Fibroblast of lung (primary cell): ENCODE results near the gene GALNT18. TPM values are rescaled to one million over a fixed set of nuclear protein-coding genes. Genes with fewer than 3 reads are reported as not detected.

Experiments used
- DNase-seq, 2 donors: peaks; one replicate each; pipeline versions ENCODE4 v3.0.0 to v3.0.0-alpha.2; 2010; ENCODE audit warnings: low read depth in 2 of 2
- H2AFZ ChIP-seq: 2 replicates; pipeline ENCODE4 v1.5.1; 2012; ENCODE audit warnings: low read length, control low read depth, inconsistent platforms
- H3K27ac ChIP-seq: 2 replicates; pipeline ENCODE4 v1.5.1; 2011; ENCODE audit warnings: low read length, control low read depth; ENCODE audit not compliant: insufficient read depth
- H3K27me3 ChIP-seq: 2 replicates; pipeline ENCODE4 v1.5.1; 2011; ENCODE audit warnings: mild to moderate bottlenecking, low read length; ENCODE audit not compliant: control insufficient read depth, insufficient read depth
- H3K36me3 ChIP-seq: 2 replicates; pipeline ENCODE4 v1.5.1; 2011; ENCODE audit warnings: low read length; ENCODE audit not compliant: control insufficient read depth, insufficient read depth
- H3K4me1 ChIP-seq: 2 replicates; pipeline ENCODE4 v1.5.1; 2011; ENCODE audit warnings: low read length; ENCODE audit not compliant: control insufficient read depth, insufficient read depth; ENCODE audit errors: extremely low read depth
- H3K4me2 ChIP-seq: 2 replicates; pipeline ENCODE4 v1.5.1; 2011; ENCODE audit warnings: low read length, control low read depth; ENCODE audit not compliant: insufficient read depth; ENCODE audit errors: extremely low read depth
- H3K4me3 ChIP-seq, 4 experiments: fragments of 200-600 bp in 1 of 4; sonication (generic) in 1 of 4; replicated peaks in 1 of 4; 2 replicates each; pipeline ENCODE4 v1.5.1; 2011 to 2016; ENCODE audit warnings: low read length in 4 of 4, low read depth in 3 of 4, mild to moderate bottlenecking in 3 of 4, control low read depth in 2 of 4, inconsistent platforms in 1 of 4, mixed read lengths in 1 of 4; ENCODE audit not compliant: insufficient read depth in 1 of 4; ENCODE audit errors: control extremely low read depth in 1 of 4
- H3K79me2 ChIP-seq: 2 replicates; pipeline ENCODE4 v1.5.1; 2012; ENCODE audit warnings: mild to moderate bottlenecking, low read length, inconsistent platforms; ENCODE audit not compliant: control insufficient read depth, insufficient read depth
- H3K9ac ChIP-seq: 2 replicates; pipeline ENCODE4 v1.5.1; 2011; ENCODE audit warnings: mild to moderate bottlenecking, low read length, control low read depth; ENCODE audit not compliant: insufficient read depth
- H3K9me3 ChIP-seq: 2 replicates; pipeline ENCODE4 v1.5.1; 2012; ENCODE audit warnings: low read depth, low read length; ENCODE audit not compliant: control insufficient read depth, insufficient read depth
- H4K20me1 ChIP-seq: 2 replicates; pipeline ENCODE4 v1.5.1; 2011; ENCODE audit warnings: low read length; ENCODE audit not compliant: control insufficient read depth, insufficient read depth; ENCODE audit errors: extremely low read depth
- CTCF ChIP-seq, 2 donors: IDR thresholded peaks in 1 of 2; conservative IDR thresholded peaks in 1 of 2; 1 replicate in 1 of 2; 2 replicates in 1 of 2; pipeline ENCODE4 v1.5.1; 2011 to 2012; ENCODE audit warnings: low read length in 2 of 2, control low read depth in 1 of 2, inconsistent platforms in 1 of 2, low read depth in 1 of 2, mild to moderate bottlenecking in 1 of 2
- EZH2 ChIP-seq: IDR thresholded peaks from 2 replicates; pipeline ENCODE4 v1.5.1; 2012; ENCODE audit warnings: low read length, control low read depth, mild to moderate bottlenecking; ENCODE audit errors: missing control alignments
- polyA plus RNA-seq, 2 donors: library from polyadenylated mRNA; depleted of rRNA in 1 of 2; stranded (reverse) in 1 of 2; unstranded in 1 of 2; fragments of >200 nt; gene quantifications; 2 replicates each; pipeline ENCODE4 v1.2.1, GENCODE V29; 2011 to 2012; ENCODE audit warnings: missing spikeins in 1 of 2
- total RNA-seq: library from RNA; depleted of rRNA; stranded (reverse); fragments of >200 nt; gene quantifications from 2 replicates; pipeline ENCODE4 v1.2.1, GENCODE V29; 2014

Gene GALNT18
- total and polyA plus RNA-seq, 2 donors (not counting 1 experiment from before 2014, with no cell fraction given) = 0.50 to 19.3 TPM

- peaks cover 7% of the 10 kb centered on the region for H3K27me3 ChIP-seq
Observed at GRCh38 chr11:11253995-11254394, 367.8 kb downstream of the GALNT18 start.

GRCh38 chr11:11253497-11253896, 368.3 kb downstream of the GALNT18 start:
- H3K4me1 ChIP-seq = no peaks in the 10 kb centered on the region
- no peak for DNase-seq
- peaks cover 7% of the 10 kb centered on the region for H3K27me3 ChIP-seq
- no peak overlapping the region for H2AFZ ChIP-seq
- H3K9ac ChIP-seq = no peak overlapping the region
- TF ChIP-seq EZH2 (no peak), CTCF (conservative IDR thresholded peaks at IDR 0.05 in 1 of 2, IDR thresholded peaks at IDR 0.05 in 1 of 2; ENCODE audit: low read depth in 1 of 2, low read length in 2 of 2) (no peak)
- H3K4me3 ChIP-seq = no peak overlapping the region
- H3K79me2 ChIP-seq = no peaks in the 10 kb centered on the region
- no peak overlapping the region for H3K4me2 ChIP-seq
- H3K36me3 ChIP-seq = no peaks in the 10 kb centered on the region
- no peaks in the 10 kb centered on the region for H3K9me3 ChIP-seq
- H3K27ac ChIP-seq = no peak overlapping the region
- H4K20me1 ChIP-seq = no peaks in the 10 kb centered on the region

More at GRCh38 chr11:11253995-11254394, 367.8 kb downstream of the GALNT18 start:
- DNase-seq = no peak
- no peaks in the 10 kb centered on the region for H3K9me3 ChIP-seq
- no peaks in the 10 kb centered on the region for H3K36me3 ChIP-seq
- no peak overlapping the region for H2AFZ ChIP-seq
- H4K20me1 ChIP-seq = no peaks in the 10 kb centered on the region
- no peak overlapping the region for H3K4me2 ChIP-seq
- TF ChIP-seq CTCF (conservative IDR thresholded peaks at IDR 0.05 in 1 of 2, IDR thresholded peaks at IDR 0.05 in 1 of 2; ENCODE audit: low read depth in 1 of 2, low read length in 2 of 2) (no peak), EZH2 (no peak)
- H3K27ac ChIP-seq = no peak overlapping the region
- H3K4me1 ChIP-seq = no peaks in the 10 kb centered on the region
- no peak overlapping the region for H3K4me3 ChIP-seq
- no peaks in the 10 kb centered on the region for H3K79me2 ChIP-seq
- H3K9ac ChIP-seq = no peak overlapping the region

GRCh38 chr11:11252403-11252802, 369.4 kb downstream of the GALNT18 start:
- Histone ChIP-seq H4K20me1 (no peaks in the 10 kb centered on the region), H2AFZ (no peak overlapping the region), H3K79me2 (no peaks in the 10 kb centered on the region), H3K9ac (no peak overlapping the region), H3K4me3 (no peak overlapping the region), H3K9me3 (no peaks in the 10 kb centered on the region), H3K27me3 (peaks cover 7% of the 10 kb centered on the region), H3K4me2 (no peak overlapping the region), H3K4me1 (no peaks in the 10 kb centered on the region), H3K36me3 (no peaks in the 10 kb centered on the region), H3K27ac (no peak overlapping the region)
- no peak for DNase-seq
- TF ChIP-seq EZH2 (no peak), CTCF (conservative IDR thresholded peaks at IDR 0.05 in 1 of 2, IDR thresholded peaks at IDR 0.05 in 1 of 2; ENCODE audit: low read depth in 1 of 2, low read length in 2 of 2) (no peak)
